GM12864 (cell line): ENCODE measurements around the gene ZC3H7B.

Experiments
- DNase-seq: peaks from one replicate; pipeline ENCODE4 v3.0.0-alpha.2; 2011; ENCODE audit warnings: low read depth
- H3K4me3 ChIP-seq: 2 replicates; pipeline ENCODE4 v1.5.1; 2011; ENCODE audit warnings: mild to moderate bottlenecking, low read depth, low read length, control low read depth
- CTCF ChIP-seq: IDR thresholded peaks from 2 replicates; pipeline ENCODE4 v1.5.1; 2011; ENCODE audit warnings: low read depth, mild to moderate bottlenecking, moderate library complexity, low read length, control low read depth, inconsistent platforms; ENCODE audit errors: missing control alignments

ZC3H7B gene

DNA sequence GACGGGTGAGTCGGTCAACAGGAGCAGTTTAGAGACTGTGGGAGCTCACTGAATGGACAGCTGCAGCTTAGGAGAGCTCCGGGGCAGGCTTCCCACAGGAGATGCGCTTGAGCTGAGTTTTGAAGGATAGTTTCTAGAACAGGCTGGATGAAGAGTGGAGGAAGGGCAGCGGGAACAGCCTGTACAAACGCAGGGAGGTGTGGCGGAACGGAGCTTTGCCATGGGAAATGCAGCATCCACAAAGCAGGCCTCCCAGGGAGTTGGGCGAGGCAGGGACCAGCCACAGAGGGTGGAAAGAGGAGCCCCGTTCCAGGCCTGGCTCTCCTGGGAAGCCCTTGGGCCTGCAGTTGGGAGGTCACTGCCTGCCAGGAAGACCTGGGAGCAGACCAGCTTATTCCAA lies 53.7 kb downstream of the ZC3H7B start:
- no peak for DNase-seq
- H3K4me3 ChIP-seq = no peak overlapping the region
- TF ChIP-seq CTCF = no peak

- no peak overlapping the region for H3K4me3 ChIP-seq
- no peak for TF ChIP-seq CTCF
- DNase-seq = no peak
Observed at GRCh38 chr22:41355895-41356294, 54.6 kb downstream of the ZC3H7B start.

DNA sequence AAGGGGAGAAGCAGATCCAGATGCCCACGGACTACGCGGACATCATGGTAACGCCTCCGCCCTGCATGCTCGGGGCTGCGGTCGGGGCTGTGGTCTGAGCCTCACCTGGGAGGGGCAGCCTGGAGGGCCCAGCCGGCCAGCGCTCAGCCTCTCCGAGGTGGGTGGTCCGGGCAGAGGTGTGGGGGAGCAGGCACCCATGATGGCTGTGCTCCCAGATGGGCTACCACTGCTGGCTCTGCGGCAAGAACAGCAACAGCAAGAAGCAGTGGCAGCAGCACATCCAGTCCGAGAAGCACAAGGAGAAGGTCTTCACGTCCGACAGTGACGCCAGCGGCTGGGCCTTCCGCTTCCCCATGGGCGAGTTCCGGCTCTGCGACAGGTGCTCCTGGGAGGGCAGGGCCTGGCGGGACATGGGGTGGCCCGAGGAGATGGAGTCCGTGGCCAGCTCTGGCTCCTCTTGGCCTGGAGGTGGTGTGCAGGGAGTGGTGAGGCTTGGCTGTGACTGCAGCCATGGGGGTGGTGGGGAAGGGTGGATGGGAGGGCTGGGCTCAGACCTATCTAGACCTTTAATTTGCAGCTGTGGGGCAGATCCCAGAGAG lies 55.2 kb downstream of the ZC3H7B start:
- no peak for DNase-seq
- TF ChIP-seq CTCF = no peak
- H3K4me3 ChIP-seq = no peak overlapping the region

DNA sequence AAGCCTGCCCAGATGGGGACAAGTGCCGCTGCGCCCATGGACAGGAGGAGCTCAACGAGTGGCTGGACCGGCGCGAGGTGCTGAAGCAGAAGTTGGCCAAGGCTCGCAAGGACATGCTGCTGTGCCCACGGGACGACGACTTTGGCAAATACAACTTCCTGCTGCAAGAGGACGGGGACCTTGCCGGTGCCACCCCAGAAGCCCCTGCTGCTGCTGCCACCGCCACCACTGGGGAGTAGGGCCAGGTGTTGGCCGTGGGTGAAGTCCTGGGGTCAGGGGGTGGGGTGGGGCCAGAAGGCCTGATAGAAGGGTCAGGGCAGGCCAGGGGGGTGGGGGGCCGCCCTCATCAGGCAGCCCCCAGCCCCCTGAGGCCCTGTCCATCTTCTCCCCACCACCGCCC lies 55.9 kb downstream of the ZC3H7B start:
- DNase-seq = no peak
- TF ChIP-seq CTCF = no peak
- no peak overlapping the region for H3K4me3 ChIP-seq

GRCh38 chr22:41358927-41359326 lies 57.6 kb downstream of the ZC3H7B start:
- DNase-seq = no peak
- TF ChIP-seq CTCF = no peak
- no peak overlapping the region for H3K4me3 ChIP-seq

GRCh38 chr22:41359376-41359775 lies 58.1 kb downstream of the ZC3H7B start:
- H3K4me3 ChIP-seq = no peak overlapping the region
- no peak for DNase-seq
- TF ChIP-seq CTCF = no peak

GRCh38 chr22:41360126-41360525 lies 58.8 kb downstream of the ZC3H7B start:
- no peak for TF ChIP-seq CTCF
- DNase-seq = no peak
- no peak overlapping the region for H3K4me3 ChIP-seq
